HCT116 (cell line): ENCODE results near the gene SRCIN1.
"Not testable (repeated sequence)": the region's sequence is repeated elsewhere in the genome, so short reads cannot be mapped to it uniquely, and the experiment has no call there.

ENCODE experiments used
- CTCF ChIP-seq, 3 experiments: fragments of 200-600 bp in 1 of 3; sonication (generic) in 1 of 3; IDR thresholded peaks in 2 of 3; conservative IDR thresholded peaks in 1 of 3; 2 replicates each; pipeline ENCODE4 v1.5.1; 2012 to 2017; ENCODE audit warnings: low read depth in 2 of 3, low read length in 2 of 3, antibody characterized with exemption in 1 of 3, borderline replicate concordance in 1 of 3, control low read depth in 1 of 3, mild to moderate bottlenecking in 1 of 3, mixed read lengths in 1 of 3, mixed run types in 1 of 3, moderate library complexity in 1 of 3; ENCODE audit not compliant: insufficient read depth in 1 of 3
- EGR1 ChIP-seq: IDR thresholded peaks from 2 replicates; pipeline ENCODE4 v1.6.1; 2012; ENCODE audit warnings: low read depth
- EZH2 ChIP-seq: fragments of 200-600 bp; sonication (generic); IDR thresholded peaks from 2 replicates; pipeline ENCODE4 v1.6.1; 2017; ENCODE audit warnings: antibody characterized with exemption, mixed run types
- FOSL1 ChIP-seq: IDR thresholded peaks from 2 replicates; pipeline ENCODE4 v1.6.1; 2012; ENCODE audit warnings: low read depth
- JUND ChIP-seq: IDR thresholded peaks from 2 replicates; pipeline ENCODE4 v1.6.1; 2012
- YY1 ChIP-seq: IDR thresholded peaks from 2 replicates; pipeline ENCODE4 v1.6.1; 2011; ENCODE audit warnings: low read length, low read depth, moderate library complexity, mild to moderate bottlenecking; ENCODE audit not compliant: insufficient replicate concordance; ENCODE audit errors: extremely low read depth
- ZFX ChIP-seq: fragments of 450-650 bp; IDR thresholded peaks from 2 replicates; pipeline ENCODE4 v1.6.1; 2017

GRCh38 chr17:38530856-38531255 is 74.9 kb downstream of the SRCIN1 start:
- TF ChIP-seq EZH2; EGR1; YY1; CTCF (IDR thresholded peaks at IDR 0.05 in 2 of 3, conservative IDR thresholded peaks at IDR 0.05 in 1 of 3; ENCODE audit: borderline replicate concordance in 1 of 3, insufficient read depth in 1 of 3, low read depth in 2 of 3, low read length in 2 of 3); ZFX; FOSL1; JUND: not testable (repeated sequence)
